ENCODE data around the gene MROH9.
"Not testable (repeated sequence)": the region's sequence is repeated elsewhere in the genome, so short reads cannot be mapped to it uniquely, and the experiment has no call there.

The MROH9 gene, protein sequence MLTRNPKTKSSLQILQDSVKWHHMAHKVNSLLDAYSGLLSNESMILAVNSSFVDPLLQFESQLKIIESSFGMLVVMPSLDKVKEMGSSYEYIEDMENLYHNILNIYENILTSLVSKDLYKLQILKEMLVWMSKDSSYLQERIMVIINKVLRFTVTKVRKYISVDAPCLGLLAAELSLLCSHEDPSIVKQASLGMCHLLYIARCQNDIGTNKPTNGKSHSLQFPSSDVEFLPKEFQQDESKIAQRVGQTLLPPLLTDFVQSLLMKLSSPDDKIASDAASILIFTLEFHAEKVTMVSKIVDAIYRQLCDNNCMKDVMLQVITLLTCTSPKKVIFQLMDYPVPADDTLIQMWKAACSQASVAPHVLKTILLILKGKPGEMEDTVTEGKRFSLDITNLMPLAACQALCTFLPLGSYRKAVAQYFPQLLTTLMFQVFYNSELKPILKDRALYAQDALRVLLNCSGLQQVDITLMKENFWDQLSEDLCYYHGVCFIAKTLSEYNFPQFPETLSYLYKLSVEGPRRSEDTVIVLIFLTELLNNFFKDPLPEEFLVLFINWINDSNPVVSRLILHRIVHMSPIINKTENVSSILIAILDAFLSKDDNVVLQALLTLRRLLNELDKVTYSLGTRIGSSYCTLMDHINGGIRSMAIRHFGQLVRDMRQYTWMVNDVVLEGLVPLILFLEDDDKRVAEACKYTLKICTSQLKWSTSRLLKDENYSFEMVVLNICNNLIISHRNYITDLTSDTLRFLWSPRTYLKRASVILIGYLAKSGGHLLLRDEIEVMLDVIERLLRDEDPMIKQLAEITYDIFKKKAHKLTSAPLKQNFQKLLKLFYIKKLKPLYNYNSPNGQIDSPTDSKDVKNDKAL

DNA sequence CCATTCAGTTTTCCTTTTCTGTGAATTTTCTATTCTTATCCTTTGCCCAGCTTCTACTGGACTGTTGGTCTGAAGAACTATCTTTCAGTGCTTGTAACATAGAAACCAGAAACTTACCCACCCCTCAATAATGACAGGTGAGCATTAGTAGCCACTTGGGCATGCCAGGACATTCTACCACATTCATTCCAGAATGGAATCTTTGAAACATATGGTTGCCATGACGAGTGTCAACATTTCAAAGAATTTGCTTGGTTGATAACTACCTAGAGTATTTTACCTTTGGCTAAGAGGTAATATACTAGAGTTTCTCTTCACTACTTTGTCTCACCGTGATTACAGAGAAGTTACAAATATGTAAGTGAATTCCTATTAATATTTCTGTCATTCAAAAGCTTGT is at the start of gene MROH9:
Gene MROH9, plus strand, starts transcription at position 304 of the 400 bp plus-strand sequence. CDS start 10,023 bp downstream, outside the sequence.
- DNase-seq: no peak

GRCh38 chr1:170885551-170885950 is 49.8 kb upstream of the MROH9 start:
- no peak for DNase-seq

DNA sequence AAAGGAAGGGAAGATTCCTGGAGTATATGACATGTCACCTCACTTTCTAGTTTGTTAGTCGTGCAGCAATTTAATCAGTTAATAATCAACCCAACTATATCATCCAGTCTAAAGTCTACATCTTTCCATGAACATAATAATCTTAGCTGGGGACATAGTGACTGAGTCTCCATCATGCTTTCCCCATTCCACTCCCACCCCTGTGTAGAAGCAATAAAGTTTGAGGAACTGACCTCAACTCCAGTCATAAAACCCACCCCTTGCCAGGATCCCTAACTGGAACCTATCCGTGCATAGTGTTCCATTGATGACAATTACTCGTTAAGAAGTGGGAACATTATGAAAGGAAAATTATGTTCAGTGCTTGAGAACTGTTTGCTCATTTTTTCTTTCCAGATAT is 48.9 kb upstream of the MROH9 start:
- DNase-seq: no peak

DNA sequence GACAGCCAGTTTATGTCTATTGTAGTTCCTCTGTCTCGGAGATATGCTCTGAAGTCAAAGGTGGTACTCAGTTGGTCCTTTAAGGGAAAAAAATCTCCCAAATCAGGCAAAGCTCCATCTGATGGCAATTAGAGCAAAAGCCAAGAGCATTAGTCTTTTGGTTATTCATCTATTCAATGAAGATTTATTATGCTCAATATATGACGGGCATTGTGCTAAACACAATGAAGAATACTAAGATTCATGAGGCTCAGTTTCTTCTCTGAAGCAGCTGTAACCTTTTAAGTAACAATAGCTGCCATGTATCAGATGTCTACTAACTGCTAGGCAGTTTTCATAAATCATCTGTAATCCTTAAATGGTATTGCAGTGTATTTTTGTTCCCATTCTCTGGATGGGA is 47.6 kb upstream of the MROH9 start:
- no peak for DNase-seq

DNA sequence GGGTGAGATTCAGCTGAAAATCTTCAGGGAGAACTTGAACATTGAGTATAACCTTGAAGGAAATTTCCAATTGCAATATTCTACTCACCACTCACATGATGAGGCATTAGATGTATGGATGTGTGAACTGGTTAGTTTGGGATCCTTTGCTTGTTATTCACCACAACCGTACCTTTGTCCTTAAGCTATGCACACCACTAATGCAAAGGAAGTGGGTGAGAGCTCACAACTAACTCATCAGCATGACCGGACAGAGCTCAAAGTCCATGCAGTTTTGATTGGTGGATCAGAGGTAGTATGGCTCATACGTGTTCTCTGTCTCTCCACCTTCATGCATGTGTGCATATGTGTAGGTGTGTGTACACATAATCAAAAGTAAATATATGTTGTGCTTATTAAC is 43.5 kb upstream of the MROH9 start:
- no peak for DNase-seq

- DNase-seq: no peak
These were observed 41.6 kb upstream of the MROH9 start for GRCh38 chr1:170893655-170894297.

GRCh38 chr1:170903961-170904360 is 31.4 kb upstream of the MROH9 start:
- DNase-seq: no peak

DNA sequence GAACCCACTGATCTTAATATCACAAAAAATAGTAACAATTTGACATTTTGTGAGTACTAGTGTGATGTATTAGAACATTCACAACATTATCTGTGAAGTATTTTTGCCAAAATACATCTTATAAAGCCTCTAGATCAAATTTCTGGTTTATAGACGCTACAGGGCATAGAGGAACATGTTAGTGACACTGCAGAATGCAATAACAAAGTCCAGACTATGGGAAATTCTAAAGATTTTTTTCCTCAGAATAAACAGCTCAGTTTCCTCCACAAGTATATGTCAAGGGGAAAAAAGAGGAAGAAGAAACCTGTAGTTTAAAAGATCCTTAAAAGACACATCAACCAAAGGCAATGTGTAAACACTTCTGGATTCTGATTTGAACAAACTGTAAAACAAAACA is 26.4 kb upstream of the MROH9 start:
- no peak for DNase-seq

DNA sequence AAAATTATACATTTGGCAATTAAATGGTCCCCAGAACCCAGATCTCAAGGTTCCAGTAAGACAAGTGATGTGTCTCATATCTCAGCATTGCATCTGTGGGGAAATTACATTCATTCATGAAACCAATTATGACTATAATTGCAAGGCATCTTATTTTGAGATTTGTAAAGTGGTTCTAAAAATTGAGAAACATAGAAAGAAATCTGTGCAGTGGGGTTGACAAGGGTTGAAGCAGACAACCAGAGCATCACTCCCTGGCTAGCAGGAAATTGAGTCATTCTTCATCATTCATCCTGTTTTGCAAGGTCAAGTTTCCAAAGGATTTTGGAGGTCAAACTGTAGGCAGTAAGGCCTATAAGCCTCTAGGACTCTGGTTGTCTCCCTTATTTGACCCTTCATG is 25.1 kb upstream of the MROH9 start:
- no peak for DNase-seq

DNA sequence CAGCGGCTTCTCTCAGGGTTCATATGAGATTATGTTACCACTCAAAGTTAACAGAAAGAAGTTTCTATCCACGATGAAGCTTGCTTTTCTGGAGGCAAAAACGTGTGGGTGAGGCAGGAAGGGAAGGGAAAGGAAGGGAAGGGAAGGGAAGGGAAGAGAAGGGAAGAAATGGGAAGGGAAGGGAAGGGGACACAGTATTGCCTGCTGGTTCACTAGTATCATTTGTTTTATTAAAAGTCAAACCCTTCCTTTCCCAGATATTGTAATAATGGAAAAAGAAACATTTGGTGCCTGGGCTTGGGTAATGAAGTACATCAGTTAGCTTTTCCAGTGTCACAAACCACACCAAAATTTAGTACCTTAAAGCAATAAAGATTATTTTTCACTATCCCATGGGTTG is 18.0 kb upstream of the MROH9 start:
- DNase-seq: no peak

DNA sequence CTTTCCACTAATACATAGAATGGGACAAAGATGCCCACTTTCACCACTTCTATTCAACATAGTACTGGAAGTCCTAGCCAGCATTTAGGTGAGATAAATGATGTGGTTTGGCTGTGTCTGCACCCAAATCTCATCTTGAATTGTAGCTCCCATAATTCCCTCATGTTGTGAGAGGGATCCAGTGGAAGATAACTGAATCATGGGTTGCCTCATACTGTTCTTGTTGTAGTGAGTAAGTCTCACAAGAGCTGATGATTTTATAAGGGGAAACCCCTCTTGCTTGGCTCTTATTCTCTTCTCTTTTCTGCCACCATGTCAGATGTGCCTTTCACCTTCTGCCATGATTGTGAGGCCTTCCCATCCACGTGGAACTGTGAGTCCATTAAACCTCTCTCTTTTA is 10.7 kb upstream of the MROH9 start:
- not testable (repeated sequence) for DNase-seq

DNA sequence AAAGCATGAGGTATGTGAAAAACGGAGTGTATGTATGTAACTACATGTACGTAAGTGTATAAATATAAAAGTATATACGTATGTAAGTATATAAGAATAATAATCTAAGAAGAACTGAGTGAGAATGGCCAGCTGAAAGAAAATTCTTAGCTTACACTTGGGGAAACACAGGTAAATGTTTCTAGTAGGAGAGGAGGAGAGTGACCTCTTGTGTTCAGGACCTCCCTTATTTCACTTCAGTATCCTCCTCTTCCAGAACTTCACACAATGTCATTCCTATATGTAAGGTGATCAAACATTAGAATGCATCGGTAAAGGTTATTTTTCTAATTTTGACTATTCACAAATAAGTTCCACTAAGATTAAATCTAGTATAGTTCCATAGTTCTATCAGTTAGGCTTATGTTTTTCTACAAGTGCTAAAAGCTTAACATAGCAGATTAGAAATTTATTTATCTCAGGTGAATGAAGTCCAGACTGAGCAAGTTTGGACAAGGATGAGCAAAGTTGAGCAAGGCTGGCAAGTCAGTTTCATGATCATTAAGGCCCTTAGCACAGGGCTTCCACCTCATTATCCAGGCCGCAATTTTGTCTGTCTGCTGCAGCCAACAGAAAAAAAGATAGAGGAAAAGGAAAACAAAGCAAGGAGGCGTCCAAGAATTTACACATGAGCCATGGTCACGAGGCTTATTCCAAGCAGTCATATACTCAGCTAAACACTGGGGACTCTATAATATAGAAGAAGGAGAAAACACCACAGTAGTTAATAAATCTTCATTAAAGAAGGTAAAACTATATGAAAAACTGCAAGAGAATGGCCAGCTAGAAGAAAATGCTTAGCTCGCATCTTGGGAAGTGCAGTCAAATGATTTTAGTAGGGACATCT is 7.1 kb upstream of the MROH9 start:
- no peak for DNase-seq

DNA sequence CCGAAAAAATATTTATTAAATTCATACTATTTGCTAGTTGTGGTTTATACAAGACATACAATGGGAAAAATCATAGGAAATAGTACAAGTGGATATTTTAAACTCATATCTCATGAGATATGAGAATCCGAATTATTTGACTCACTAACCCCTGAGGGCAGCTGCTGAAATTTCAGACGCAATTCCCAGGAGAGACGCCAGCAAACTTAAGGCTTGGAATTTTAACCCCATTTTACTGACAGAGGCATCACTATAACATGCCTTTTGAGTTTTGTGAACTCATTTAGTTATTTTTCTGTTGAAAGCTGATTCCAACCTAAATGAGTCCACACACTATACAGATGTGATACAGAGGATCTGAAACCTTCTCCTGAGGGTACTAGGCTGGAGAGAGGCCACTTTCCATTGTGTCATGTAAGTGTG is 5.9 kb upstream of the MROH9 start:
- no peak for DNase-seq

DNA sequence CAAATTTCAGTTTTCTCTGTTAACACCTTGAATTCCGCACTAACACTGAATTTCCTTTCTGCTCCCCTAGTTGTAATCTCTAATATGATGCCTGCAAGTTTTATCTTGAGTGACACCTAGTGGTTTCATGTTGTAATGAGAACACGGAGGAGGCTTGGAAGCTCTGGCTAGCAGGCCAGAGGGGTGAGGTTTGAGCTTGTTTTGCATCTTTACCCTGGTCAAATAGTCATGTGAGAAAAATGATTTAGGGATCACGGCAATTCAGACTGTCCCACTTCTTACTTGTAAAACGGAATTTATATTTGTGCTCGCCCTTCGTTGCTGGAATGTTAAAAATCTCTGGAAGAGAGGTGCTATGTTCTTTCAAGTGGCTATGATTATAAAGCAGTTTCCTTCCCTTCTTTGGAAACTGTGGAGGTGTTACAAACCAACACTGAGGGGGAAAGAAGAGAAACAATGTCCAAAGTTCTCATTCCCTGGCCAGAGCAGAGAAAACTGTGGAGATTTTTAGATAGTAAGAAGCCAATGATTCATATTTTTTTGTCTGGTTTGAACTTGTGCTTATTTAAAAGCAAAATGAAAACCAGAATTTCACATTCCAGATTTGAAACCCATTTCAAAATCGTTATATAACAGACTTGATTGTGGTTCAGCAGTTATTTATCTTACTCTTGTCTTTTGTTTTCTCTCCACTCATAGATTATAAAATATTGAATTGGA is 5.3 kb upstream of the MROH9 start:
- no peak for DNase-seq

DNA sequence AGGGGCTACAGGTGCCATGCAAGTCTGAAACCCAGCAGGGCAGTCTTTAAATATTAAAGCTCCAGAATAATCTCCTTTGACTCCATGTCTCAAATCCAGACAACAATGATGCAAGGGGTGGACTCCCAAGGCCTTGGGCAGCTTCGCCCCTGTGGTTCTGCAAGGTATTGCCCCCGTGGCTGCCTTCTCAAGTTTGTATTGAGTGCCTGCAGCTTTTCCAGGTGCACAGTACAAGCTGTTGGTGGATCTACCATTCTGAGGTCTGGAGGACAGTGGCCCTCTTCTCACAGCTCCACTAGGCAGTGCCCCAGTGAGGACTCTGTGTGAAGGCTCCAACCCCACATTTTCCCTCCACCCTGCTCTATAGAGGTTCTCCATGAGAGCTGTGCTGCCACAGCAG is 3.7 kb upstream of the MROH9 start:
- no peak for DNase-seq

- no peak for DNase-seq
These were observed 3.1 kb upstream of the MROH9 start for GRCh38 chr1:170932236-170932635.

GRCh38 chr1:170938281-170938680 is 2.9 kb downstream of the MROH9 start:
- DNase-seq: no peak

GRCh38 chr1:170939476-170939875 is 4.1 kb downstream of the MROH9 start:
- no peak for DNase-seq

DNA sequence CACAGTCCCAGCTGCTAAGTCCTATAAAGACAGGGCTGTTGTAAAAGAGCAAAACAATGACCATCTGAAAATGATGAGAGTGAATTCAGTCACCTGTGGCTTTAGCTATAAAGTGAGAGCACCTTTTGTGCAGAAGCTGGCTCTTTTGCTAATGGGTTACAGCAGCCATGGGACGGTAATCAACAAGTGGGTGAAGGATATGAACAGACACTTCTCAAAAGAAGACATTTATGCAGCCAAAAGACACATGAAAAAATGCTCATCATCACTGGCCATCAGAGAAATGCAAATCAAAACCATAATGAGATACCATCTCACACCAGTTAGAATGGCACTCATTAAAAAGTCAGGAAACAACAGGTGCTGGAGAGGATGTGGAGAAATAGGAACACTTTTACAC is 16.4 kb downstream of the MROH9 start:
- not testable (repeated sequence) for DNase-seq

- no peak for DNase-seq
These were observed 24.1 kb downstream of the MROH9 start for GRCh38 chr1:170959385-170959784.

DNA sequence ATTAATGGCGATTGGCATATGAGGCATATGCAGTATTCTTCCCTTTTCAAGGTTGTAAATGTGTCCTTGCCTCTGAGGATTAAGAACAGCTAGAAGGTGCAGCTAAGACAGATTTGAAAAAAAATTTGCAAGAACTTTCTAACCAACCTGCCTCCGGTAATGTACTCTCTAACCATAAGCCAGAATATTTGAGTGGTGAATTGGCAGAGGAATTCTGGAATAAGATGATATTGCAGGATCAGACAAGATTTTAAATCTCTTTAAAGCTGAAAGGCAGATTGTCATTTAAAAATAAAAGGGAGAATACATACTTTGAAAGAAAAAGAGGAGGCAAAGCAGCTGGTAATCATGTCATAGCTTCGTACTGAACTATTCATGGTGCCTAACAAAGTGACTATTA is 29.2 kb downstream of the MROH9 start:
- DNase-seq: no peak

Data from cerebellar nuclear complex (tissue), 1 donor.